ENCODE measurements around the gene TMA7. TPM values are rescaled to one million over a fixed set of nuclear protein-coding genes. Genes with fewer than 3 reads are reported as not detected.
A peak's percentile ranks its signal among the peaks of the same experiment; 100 is the strongest.

TMA7 gene
- total and polyA plus RNA-seq, 12 donors = 140 to 1,063 (median 196) TPM

DNA sequence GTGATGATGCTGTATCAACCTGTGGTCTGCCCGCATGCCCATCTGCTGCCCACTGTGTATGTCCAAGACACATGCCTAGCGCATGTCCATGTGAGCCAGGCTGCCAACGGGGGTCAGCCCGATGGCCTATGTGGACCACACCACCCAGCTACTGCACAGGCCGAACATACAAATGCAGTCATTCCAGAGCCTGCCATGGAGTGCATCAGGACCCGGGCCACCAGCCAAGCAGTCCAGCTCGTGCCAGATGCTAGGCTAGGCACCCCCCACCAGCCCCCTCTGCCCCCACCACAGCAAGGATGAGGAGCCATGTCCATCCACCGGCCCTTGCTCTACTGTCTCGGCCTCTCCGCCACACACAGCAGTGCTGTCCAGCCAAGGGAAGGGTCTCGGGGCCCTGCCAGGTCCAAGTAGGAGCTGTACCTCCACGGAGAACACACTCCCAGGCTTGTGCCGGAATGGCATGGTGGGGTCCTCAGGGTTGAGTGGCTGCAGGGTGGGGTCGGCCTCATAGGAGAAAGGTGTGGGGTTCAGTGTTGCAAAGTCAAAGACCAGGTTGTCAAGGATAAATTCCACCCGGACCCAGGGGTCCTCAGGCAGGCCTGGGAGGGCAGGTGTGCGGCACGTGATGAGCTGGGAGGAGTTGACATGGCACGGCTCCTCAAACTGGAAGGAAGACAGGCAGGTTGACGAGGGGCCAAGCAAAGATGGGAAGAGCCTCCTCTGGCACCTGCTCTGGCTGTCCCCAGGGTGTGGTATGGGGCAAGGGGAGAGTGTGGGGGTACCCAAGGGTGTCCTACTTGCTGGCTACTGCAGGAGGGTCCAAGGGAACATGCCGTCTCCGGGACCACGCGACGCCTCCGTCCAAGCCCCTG, 25.4 kb upstream of the TMA7 start:
- Histone ChIP-seq H3K4me1 (no peaks in the 10 kb centered on the region), H3K27me3 (no peaks in the 10 kb centered on the region), H3K4me3 (no peak overlapping the region), H3K36me3 (peaks cover 0 to 95% (median 37%) of the 10 kb centered on the region in 9 donors), H3K27ac (no peak overlapping the region), H3K9me3 (no peaks in the 10 kb centered on the region)
- intact Hi-C loops (cut with DNase I) = no loop called here
- DNase-seq = no peak
- WGBS, 2 donors = 87 to 88% methylated on average over 25 of the region's 25 CpGs
- TF ChIP-seq CTCF (IDR thresholded peaks at IDR 0.05) = no peak
- peak in 1 of 8 donors; percentile 18 for ATAC-seq

- DNase-seq (no peak), ATAC-seq (no peak)
- no peak overlapping the region for H3K4me3 ChIP-seq
- H3K9me3 ChIP-seq = no peaks in the 10 kb centered on the region
- no peak for TF ChIP-seq CTCF (IDR thresholded peaks at IDR 0.05)
- peaks cover 0 to 87% (median 33%) of the 10 kb centered on the region in 9 donors for H3K36me3 ChIP-seq
- no peaks in the 10 kb centered on the region for H3K27me3 ChIP-seq
- 93 to 94% methylated on average over 24 of the region's 24 CpGs for WGBS, 2 donors
- no peak overlapping the region for H3K27ac ChIP-seq
- intact Hi-C loops (cut with DNase I) = no loop called here
- H3K4me1 ChIP-seq = no peaks in the 10 kb centered on the region
These were observed 24.7 kb upstream of the TMA7 start for GRCh38 chr3:48415251-48415953.

GRCh38 chr3:48416091-48416505, 24.0 kb upstream of the TMA7 start:
- intact Hi-C loops (cut with DNase I) = no loop called here
- TF ChIP-seq CTCF (IDR thresholded peaks at IDR 0.05) = no peak
- ATAC-seq (no peak), DNase-seq (no peak)
- H3K9me3 ChIP-seq = no peaks in the 10 kb centered on the region
- H3K36me3 ChIP-seq = peaks cover 0 to 80% (median 33%) of the 10 kb centered on the region in 9 donors
- 95 to 96% methylated on average over 14 of the region's 14 CpGs for WGBS, 2 donors
- no peak overlapping the region for H3K27ac ChIP-seq
- H3K4me3 ChIP-seq = no peak overlapping the region
- H3K4me1 ChIP-seq = no peaks in the 10 kb centered on the region
- no peaks in the 10 kb centered on the region for H3K27me3 ChIP-seq

DNA sequence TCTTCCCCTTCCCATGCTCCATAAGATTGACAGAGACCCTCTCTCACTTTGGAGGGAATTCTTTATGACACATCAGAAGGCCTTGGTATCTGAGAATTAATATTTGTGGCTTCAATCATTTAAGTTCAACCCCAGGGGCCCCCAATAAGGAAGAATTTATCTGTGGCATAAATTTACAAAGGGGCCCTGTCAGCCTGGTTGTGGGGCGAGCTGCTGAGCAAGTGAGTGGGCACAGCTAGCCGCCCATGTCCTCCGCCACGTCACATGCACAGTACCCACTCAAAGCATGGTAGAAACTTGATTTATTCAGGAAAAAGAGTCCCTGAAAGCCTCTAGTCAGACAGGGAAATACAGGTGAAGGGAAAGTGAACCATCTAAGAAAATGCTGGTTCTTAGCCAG, 23.5 kb upstream of the TMA7 start:
- ATAC-seq (no peak), DNase-seq (no peak)
- Histone ChIP-seq H3K36me3 (peaks cover 0 to 75% (median 31%) of the 10 kb centered on the region in 9 donors), H3K9me3 (no peaks in the 10 kb centered on the region), H3K27ac (no peak overlapping the region), H3K4me1 (peaks cover 0 to 4% (median 0%) of the 10 kb centered on the region in 9 donors), H3K4me3 (no peak overlapping the region), H3K27me3 (no peaks in the 10 kb centered on the region)
- no peak for TF ChIP-seq CTCF (IDR thresholded peaks at IDR 0.05)
- intact Hi-C loops (cut with DNase I) = no loop called here
- WGBS, 2 donors = 97 to 98% methylated on average over 4 of the region's 4 CpGs

All from heart right ventricle (tissue), 16 donors.